MV-4-11 (cell line): ENCODE results near the gene SMTNL1.

ENCODE experiments used
- DNase-seq: peaks from one replicate; lab custom pipeline; 2025; lab: John Stamatoyannopoulos, UW

Gene SMTNL1

GRCh38 chr11:57544566-57544965, 7.2 kb downstream of the SMTNL1 start:
- DNase-seq = no peak

GRCh38 chr11:57545883-57546282, 8.5 kb downstream of the SMTNL1 start:
- DNase-seq = no peak

GRCh38 chr11:57546451-57546850, 9.1 kb downstream of the SMTNL1 start:
- no peak for DNase-seq

- DNase-seq = peak; percentile 44
These were observed 9.6 kb downstream of the SMTNL1 start for GRCh38 chr11:57546869-57547475.

- DNase-seq = peak; percentile 72
These were observed 10.5 kb downstream of the SMTNL1 start for GRCh38 chr11:57547854-57548377.

- no peak for DNase-seq
These were observed 12.6 kb downstream of the SMTNL1 start for GRCh38 chr11:57549983-57550382.

- DNase-seq = no peak
These were observed 14.5 kb downstream of the SMTNL1 start for GRCh38 chr11:57551941-57552340.

GRCh38 chr11:57552479-57552878, 15.1 kb downstream of the SMTNL1 start:
- no peak for DNase-seq

- DNase-seq = no peak
These were observed 18.0 kb downstream of the SMTNL1 start for GRCh38 chr11:57555393-57555792.

GRCh38 chr11:57556041-57556440, 18.6 kb downstream of the SMTNL1 start:
- DNase-seq = no peak

- DNase-seq = no peak
These were observed 22.8 kb downstream of the SMTNL1 start for GRCh38 chr11:57560146-57560545.

- DNase-seq = no peak
These were observed 25.2 kb downstream of the SMTNL1 start for GRCh38 chr11:57562596-57562995.

GRCh38 chr11:57566005-57566904, 28.9 kb downstream of the SMTNL1 start:
- peak; percentile 64 for DNase-seq

- DNase-seq = no peak
These were observed 29.6 kb downstream of the SMTNL1 start for GRCh38 chr11:57566905-57567514.

GRCh38 chr11:57567515-57568329, 30.3 kb downstream of the SMTNL1 start, which contains the start of gene UBE2L6:
Gene UBE2L6, minus strand, starts transcription at chr11:57567672. Its CDS starts 61 bp downstream, at chr11:57567611.
- no peak for DNase-seq

GRCh38 chr11:57568330-57568766, 31.0 kb downstream of the SMTNL1 start:
- DNase-seq = peak; percentile 71

- DNase-seq = peak; percentile 62
These were observed 34.2 kb downstream of the SMTNL1 start for GRCh38 chr11:57571606-57572005.

- DNase-seq = no peak
These were observed 36.7 kb downstream of the SMTNL1 start for GRCh38 chr11:57574061-57574460.

- DNase-seq = no peak
These were observed 46.9 kb downstream of the SMTNL1 start for GRCh38 chr11:57584341-57584740.

- peak; percentile 62 for DNase-seq
These were observed 47.9 kb downstream of the SMTNL1 start for GRCh38 chr11:57585301-57585700.

GRCh38 chr11:57586711-57587245, 49.4 kb downstream of the SMTNL1 start:
- DNase-seq = peak; percentile 2
